HEK293 (cell line): ENCODE measurements around the gene IPO8.
A peak's percentile ranks its signal among the peaks of the same experiment; 100 is the strongest.

Experiments
- CTCF ChIA-PET: fragments of 350-600 bp; formaldehyde crosslinking; extraction: SDS; loops from one replicate; lab custom pipeline; 2021; ENCODE audit warnings: antibody characterized with exemption; lab: Yijun Ruan, JAX
- POLR2A ChIA-PET: fragments of 300-600 bp; formaldehyde crosslinking; extraction: SDS; loops from one replicate; lab custom pipeline; 2020; ENCODE audit warnings: antibody characterized with exemption, inconsistent platforms; lab: Yijun Ruan, JAX
- H3K27ac ChIP-seq: fragments of 200-500 bp; sonication (Bioruptor generic); 2 replicates; pipeline ENCODE4 v1.5.1; 2014; ENCODE audit warnings: low read depth, low read length, control low read depth, inconsistent platforms; ENCODE audit errors: extremely low read depth
- H3K36me3 ChIP-seq, 2 experiments: fragments of 200-500 bp in 1 of 2; sonication (Bioruptor generic) in 1 of 2; 1 replicate in 1 of 2; 2 replicates in 1 of 2; pipeline ENCODE4 v1.5.1; 2014 to 2017; ENCODE audit warnings: inconsistent platforms in 2 of 2, low read length in 2 of 2; ENCODE audit not compliant: control insufficient read depth in 2 of 2, insufficient read depth in 1 of 2
- H3K4me1 ChIP-seq: fragments of 200-500 bp; sonication (Bioruptor generic); 2 replicates; pipeline ENCODE4 v1.5.1; 2014; ENCODE audit warnings: mild to moderate bottlenecking, low read length, inconsistent platforms; ENCODE audit not compliant: control insufficient read depth, insufficient read depth
- H3K4me3 ChIP-seq: 2 replicates; pipeline ENCODE4 v1.5.1; 2011; ENCODE audit warnings: low read depth, mild to moderate bottlenecking, control low read depth, low read length, moderate library complexity
- H3K9me3 ChIP-seq: fragments of 200-500 bp; sonication (Bioruptor generic); 2 replicates; pipeline ENCODE4 v1.5.1; 2014; ENCODE audit warnings: low read depth, low read length, inconsistent platforms; ENCODE audit not compliant: control insufficient read depth, insufficient read depth
- HOXC10 ChIP-seq: sonication (generic); formaldehyde crosslinking; IDR thresholded peaks from 2 replicates; pipeline ENCODE4 v1.8.1; 2023; ENCODE audit warnings: mild to moderate bottlenecking, missing genetic modification reagents
- KLF1 ChIP-seq: fragments of 450-650 bp; formaldehyde crosslinking; IDR thresholded peaks from 2 replicates; pipeline ENCODE4 v1.5.1; 2016; ENCODE audit warnings: missing biosample characterization, missing genetic modification characterization
- OVOL3 ChIP-seq: fragments of 450-650 bp; formaldehyde crosslinking; IDR thresholded peaks from 2 replicates; pipeline ENCODE4 v1.5.1; 2016; ENCODE audit warnings: missing biosample characterization, missing genetic modification characterization
- ZBTB17 ChIP-seq: fragments of 450-650 bp; formaldehyde crosslinking; IDR thresholded peaks from 2 replicates; pipeline ENCODE4 v1.5.1; 2016; ENCODE audit warnings: missing biosample characterization, missing genetic modification characterization
- ZBTB48 ChIP-seq: fragments of 450-650 bp; formaldehyde crosslinking; IDR thresholded peaks from 2 replicates; pipeline ENCODE4 v1.5.1; 2016; ENCODE audit warnings: missing biosample characterization, missing genetic modification characterization
- ZFP3 ChIP-seq: fragments of 450-650 bp; formaldehyde crosslinking; IDR thresholded peaks from 2 replicates; pipeline ENCODE4 v1.5.1; 2016; ENCODE audit warnings: low read depth, missing biosample characterization, missing genetic modification characterization
- ZNF10 ChIP-seq: fragments of 450-650 bp; formaldehyde crosslinking; IDR thresholded peaks from 2 replicates; pipeline ENCODE4 v1.5.1; 2017; ENCODE audit warnings: missing biosample characterization, missing genetic modification characterization
- ZNF155 ChIP-seq: fragments of 450-650 bp; formaldehyde crosslinking; IDR thresholded peaks from 2 replicates; pipeline ENCODE4 v1.5.1; 2016; ENCODE audit warnings: missing biosample characterization, missing genetic modification characterization
- ZNF19 ChIP-seq: fragments of 450-650 bp; formaldehyde crosslinking; IDR thresholded peaks from 2 replicates; pipeline ENCODE4; 2016; ENCODE audit warnings: missing biosample characterization, missing genetic modification characterization, low read depth
- ZNF2 ChIP-seq: fragments of 450-650 bp; formaldehyde crosslinking; IDR thresholded peaks from 2 replicates; pipeline ENCODE4 v1.5.1; 2016; ENCODE audit warnings: missing biosample characterization, missing genetic modification characterization
- ZNF24 ChIP-seq: fragments of 450-650 bp; formaldehyde crosslinking; IDR thresholded peaks from 2 replicates; pipeline ENCODE4 v1.5.1; 2016; ENCODE audit warnings: missing biosample characterization, missing genetic modification characterization
- ZNF302 ChIP-seq: fragments of 450-650 bp; formaldehyde crosslinking; IDR thresholded peaks from 2 replicates; pipeline ENCODE4 v1.5.1; 2016; ENCODE audit warnings: missing biosample characterization, missing genetic modification characterization, low read depth
- ZNF37A ChIP-seq: fragments of 450-650 bp; IDR thresholded peaks from 2 replicates; pipeline ENCODE4 v1.5.1; 2018; ENCODE audit warnings: missing biosample characterization, missing genetic modification characterization
- ZNF449 ChIP-seq: fragments of 450-650 bp; formaldehyde crosslinking; IDR thresholded peaks from 2 replicates; pipeline ENCODE4 v1.5.1; 2017; ENCODE audit warnings: missing biosample characterization, mild to moderate bottlenecking, missing genetic modification characterization, moderate library complexity
- ZNF518A ChIP-seq: fragments of 450-650 bp; formaldehyde crosslinking; conservative IDR thresholded peaks from 2 replicates; pipeline ENCODE4 v1.5.1; 2016; ENCODE audit warnings: low read depth, missing biosample characterization, missing genetic modification characterization
- ZNF561 ChIP-seq: fragments of 450-650 bp; IDR thresholded peaks from 2 replicates; pipeline ENCODE4 v1.5.1; 2018; ENCODE audit warnings: missing biosample characterization, missing genetic modification characterization, borderline replicate concordance
- ZNF571 ChIP-seq: fragments of 450-650 bp; formaldehyde crosslinking; IDR thresholded peaks from 2 replicates; pipeline ENCODE4 v1.5.0; 2017; ENCODE audit warnings: missing biosample characterization, missing genetic modification characterization
- ZNF610 ChIP-seq: fragments of 450-650 bp; formaldehyde crosslinking; IDR thresholded peaks from 2 replicates; pipeline ENCODE4 v1.5.1; 2016; ENCODE audit warnings: missing biosample characterization, missing genetic modification characterization, borderline replicate concordance
- ZNF707 ChIP-seq: fragments of 450-650 bp; formaldehyde crosslinking; IDR thresholded peaks from 2 replicates; pipeline ENCODE4 v1.5.1; 2016; ENCODE audit warnings: missing biosample characterization, missing genetic modification characterization
- ZNF830 ChIP-seq: fragments of 450-650 bp; IDR thresholded peaks from 2 replicates; pipeline ENCODE4 v1.5.0; 2018; ENCODE audit warnings: missing biosample characterization, missing genetic modification characterization, low read depth, mild to moderate bottlenecking, moderate library complexity
- ZSCAN16 ChIP-seq: fragments of 450-650 bp; formaldehyde crosslinking; IDR thresholded peaks from 2 replicates; pipeline ENCODE4 v1.5.1; 2016; ENCODE audit warnings: missing biosample characterization, missing genetic modification characterization
- ZSCAN23 ChIP-seq: fragments of 450-650 bp; formaldehyde crosslinking; IDR thresholded peaks from 2 replicates; pipeline ENCODE4 v1.5.1; 2016; ENCODE audit warnings: missing biosample characterization, missing genetic modification characterization
- ZSCAN4 ChIP-seq: fragments of 450-650 bp; formaldehyde crosslinking; IDR thresholded peaks from 2 replicates; pipeline ENCODE4 v1.5.1; 2017; ENCODE audit warnings: missing biosample characterization, missing genetic modification characterization
- TF ChIP-seq, protein P1 (sequence below): fragments of 450-650 bp; formaldehyde crosslinking; IDR thresholded peaks from 2 replicates; pipeline ENCODE4 v1.5.1; 2016; ENCODE audit warnings: missing biosample characterization, missing genetic modification characterization, low read depth

Gene IPO8

DNA sequence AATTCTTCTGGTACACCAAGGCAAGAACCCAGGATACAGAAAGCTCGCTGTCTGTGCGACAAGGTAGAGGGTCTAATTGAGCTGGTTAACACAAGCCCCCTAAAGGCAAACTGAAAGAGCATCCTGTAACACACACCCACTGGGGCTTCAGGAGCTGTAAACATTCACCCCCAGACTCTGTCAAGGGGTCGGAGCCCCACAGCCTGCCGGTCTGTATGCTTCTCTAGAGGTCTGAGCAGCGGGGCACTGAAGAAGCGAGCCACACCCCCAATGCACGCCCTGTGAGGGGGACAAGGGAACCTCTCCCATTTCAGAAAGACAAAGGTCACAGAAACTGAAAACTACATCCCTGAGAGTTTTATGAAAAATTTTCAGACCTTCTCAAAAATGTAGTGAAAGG lies 1.3 kb upstream of the IPO8 start:
- POLR2A ChIA-PET, result no interaction called here
- CTCF ChIA-PET, result no interaction called here
- no peaks in the 10 kb centered on the region for H3K36me3 ChIP-seq
- H3K4me1 ChIP-seq, result 0 out of 2 replicates have a peak, but pooled peaks cover 2% of the 10 kb centered on the region
- H3K9me3 ChIP-seq, result no peaks in the 10 kb centered on the region
- H3K4me3 ChIP-seq, result no peak overlapping the region
- H3K27ac ChIP-seq, result no peak overlapping the region
- TF ChIP-seq ZNF571 (tag by site-specific recombination), result no peak
- TF ChIP-seq ZFP3, result no peak
- no peak for TF ChIP-seq ZNF449
- no peak for TF ChIP-seq ZNF10 (tag by site-specific recombination)
- TF ChIP-seq KLF1 (tag by site-specific recombination), result no peak
- TF ChIP-seq ZNF561 (tag by site-specific recombination), result no peak
- TF ChIP-seq ZNF19 (tag by site-specific recombination), result no peak
- no peak for TF ChIP-seq ZNF610 (tag by site-specific recombination)
- TF ChIP-seq ZNF707 (tag by site-specific recombination), result no peak
- no peak for TF ChIP-seq HOXC10 (CRISPR knock-in tag)
- TF ChIP-seq ZNF155, result no peak
- no peak for TF ChIP-seq ZSCAN23
- TF ChIP-seq ZNF37A (tag by site-specific recombination), result no peak
- no peak for TF ChIP-seq OVOL3 (tag by site-specific recombination)
- no peak for TF ChIP-seq ZNF830 (tag by site-specific recombination)

DNA sequence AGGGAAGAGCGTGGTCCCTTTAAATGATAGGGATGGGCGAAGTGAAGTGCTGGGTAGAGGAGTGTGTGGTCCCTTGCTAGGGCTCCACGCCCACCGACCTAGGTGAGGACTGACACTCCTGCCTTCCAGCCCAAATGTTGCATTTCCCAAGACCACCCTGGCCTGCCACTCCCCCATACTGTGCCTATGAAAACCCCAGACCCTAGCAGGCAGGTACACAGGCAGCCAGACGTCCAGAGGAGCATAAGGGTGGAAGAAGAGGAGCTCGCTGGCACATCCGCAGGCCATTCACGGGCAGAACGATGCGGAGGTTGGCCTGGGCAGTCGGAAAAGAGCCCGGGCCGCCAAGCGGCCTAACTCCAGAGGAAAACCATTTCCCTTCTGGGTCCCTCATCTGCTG lies 817 bp upstream of the IPO8 start:
- no peak overlapping the region for H3K27ac ChIP-seq
- ChIA-PET POLR2A (interaction anchor here (1.7 kb wide), 1 partner anchor 58 kb away, joined by 23 read pairs; the partner anchor contains the start of gene CAPRIN2), CTCF (interaction anchor here (0.7 kb wide), 1 partner anchor 96 kb away, joined by 3 read pairs; no protein-coding TSS in a partner anchor)
- TF ChIP-seq ZBTB48 (tag by site-specific recombination) (0 out of 2 replicates have a peak, but pooled peaks have one; percentile 14), ZSCAN16 (tag by site-specific recombination) (no peak)
- H3K36me3 ChIP-seq, result no peaks in the 10 kb centered on the region
- no peaks in the 10 kb centered on the region for H3K9me3 ChIP-seq
- H3K4me1 ChIP-seq, result 0 out of 2 replicates have a peak, but pooled peaks cover 2% of the 10 kb centered on the region
- H3K4me3 ChIP-seq, result no peak overlapping the region

DNA sequence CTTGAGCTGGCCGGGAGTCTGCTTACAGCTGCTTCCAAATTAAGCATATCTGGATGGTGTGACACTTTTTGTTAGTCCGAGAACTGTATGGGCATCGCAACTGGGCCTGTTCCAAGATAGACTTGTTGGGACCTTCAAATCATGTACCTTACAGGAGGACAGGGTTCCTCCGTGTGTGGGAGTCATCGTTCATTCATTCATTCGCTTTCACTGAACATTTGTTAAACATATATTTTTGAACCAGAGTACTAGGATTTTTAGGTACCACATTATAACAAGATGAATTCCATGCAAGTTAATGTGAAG lies 387 bp upstream of the IPO8 start:
- peak overlapping the region; percentile 80; the same call in 1 of the 2 replicates for H3K27ac ChIP-seq
- no peaks in the 10 kb centered on the region for H3K9me3 ChIP-seq
- CTCF ChIA-PET, result interaction anchor here (0.6 to 0.7 kb wide), 3 partner anchors 96 to 590 kb away, joined by 3 to 7 read pairs (median 4); no protein-coding TSS in a partner anchor
- H3K4me3 ChIP-seq, result peak overlapping the region; percentile 98
- POLR2A ChIA-PET, result interaction anchor here (0.6 to 2.1 kb wide), 6 partner anchors 17 to 1320 kb away, joined by 3 to 23 read pairs (median 4); partner anchors contain the start of gene CAPRIN2
- no peaks in the 10 kb centered on the region for H3K36me3 ChIP-seq
- H3K4me1 ChIP-seq, result peaks cover 2% of the 10 kb centered on the region; the same call in 1 of the 2 replicates
- TF ChIP-seq, protein P1, sequence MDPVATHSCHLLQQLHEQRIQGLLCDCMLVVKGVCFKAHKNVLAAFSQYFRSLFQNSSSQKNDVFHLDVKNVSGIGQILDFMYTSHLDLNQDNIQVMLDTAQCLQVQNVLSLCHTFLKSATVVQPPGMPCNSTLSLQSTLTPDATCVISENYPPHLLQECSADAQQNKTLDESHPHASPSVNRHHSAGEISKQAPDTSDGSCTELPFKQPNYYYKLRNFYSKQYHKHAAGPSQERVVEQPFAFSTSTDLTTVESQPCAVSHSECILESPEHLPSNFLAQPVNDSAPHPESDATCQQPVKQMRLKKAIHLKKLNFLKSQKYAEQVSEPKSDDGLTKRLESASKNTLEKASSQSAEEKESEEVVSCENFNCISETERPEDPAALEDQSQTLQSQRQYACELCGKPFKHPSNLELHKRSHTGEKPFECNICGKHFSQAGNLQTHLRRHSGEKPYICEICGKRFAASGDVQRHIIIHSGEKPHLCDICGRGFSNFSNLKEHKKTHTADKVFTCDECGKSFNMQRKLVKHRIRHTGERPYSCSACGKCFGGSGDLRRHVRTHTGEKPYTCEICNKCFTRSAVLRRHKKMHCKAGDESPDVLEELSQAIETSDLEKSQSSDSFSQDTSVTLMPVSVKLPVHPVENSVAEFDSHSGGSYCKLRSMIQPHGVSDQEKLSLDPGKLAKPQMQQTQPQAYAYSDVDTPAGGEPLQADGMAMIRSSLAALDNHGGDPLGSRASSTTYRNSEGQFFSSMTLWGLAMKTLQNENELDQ (tag by site-specific recombination), result no peak
- no peak for TF ChIP-seq ZSCAN4 (tag by site-specific recombination)
- TF ChIP-seq ZNF302 (tag by site-specific recombination), result no peak
- TF ChIP-seq ZBTB17 (tag by site-specific recombination), result peak; percentile 40; the same call in 1 of the 2 replicates
- TF ChIP-seq ZNF518A (tag by site-specific recombination), result peak; percentile 13; the same call in 1 of the 2 replicates
- peak; percentile 91 for TF ChIP-seq ZNF24 (tag by site-specific recombination)
- TF ChIP-seq ZNF2, result no peak
